Activated CD8-positive, alpha-beta memory T cell treated with anti-CD3 and anti-CD28 coated beads for 48 hours (primary cell): Measurements from ENCODE around the gene CMTM7.

ENCODE experiments used
- DNase-seq, 3 experiments: peaks; one replicate each; pipeline ENCODE4 v3.0.0-alpha.2; 2020; ENCODE audit warnings: low read depth in 2 of 3, low spot score in 2 of 3

Gene CMTM7, protein sequence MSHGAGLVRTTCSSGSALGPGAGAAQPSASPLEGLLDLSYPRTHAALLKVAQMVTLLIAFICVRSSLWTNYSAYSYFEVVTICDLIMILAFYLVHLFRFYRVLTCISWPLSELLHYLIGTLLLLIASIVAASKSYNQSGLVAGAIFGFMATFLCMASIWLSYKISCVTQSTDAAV

GRCh38 chr3:32391643-32392535 lies at the start of gene CMTM7:
Gene CMTM7, plus strand, starts transcription at chr3:32391853. Its CDS starts 54 bp downstream, at chr3:32391907.
- peak in 1 of 3 experiments; percentile 25 for DNase-seq

GRCh38 chr3:32347343-32348125 lies 44.1 kb upstream of the CMTM7 start:
- no peak for DNase-seq

DNA sequence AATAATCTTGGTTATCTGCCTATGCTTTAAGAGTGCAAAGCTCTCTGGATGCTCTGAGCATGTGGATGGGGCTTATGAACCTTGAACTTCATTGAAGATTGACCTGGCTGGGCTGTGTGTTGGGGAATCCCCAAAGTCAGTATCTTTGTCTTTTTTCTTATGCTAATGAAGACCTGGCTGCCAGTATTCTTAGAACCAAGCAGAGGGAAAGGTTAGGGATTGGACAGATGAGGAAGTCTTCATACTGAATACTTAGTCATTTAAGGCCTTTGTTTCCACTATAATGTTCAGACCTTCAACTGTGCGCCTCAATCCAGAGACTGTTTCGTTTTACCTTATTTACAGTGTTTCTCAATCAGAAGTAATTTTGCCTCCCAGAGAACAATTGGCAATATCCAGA lies 42.5 kb upstream of the CMTM7 start:
- DNase-seq = no peak

GRCh38 chr3:32352563-32352962 lies 39.1 kb upstream of the CMTM7 start:
- DNase-seq = no peak

DNA sequence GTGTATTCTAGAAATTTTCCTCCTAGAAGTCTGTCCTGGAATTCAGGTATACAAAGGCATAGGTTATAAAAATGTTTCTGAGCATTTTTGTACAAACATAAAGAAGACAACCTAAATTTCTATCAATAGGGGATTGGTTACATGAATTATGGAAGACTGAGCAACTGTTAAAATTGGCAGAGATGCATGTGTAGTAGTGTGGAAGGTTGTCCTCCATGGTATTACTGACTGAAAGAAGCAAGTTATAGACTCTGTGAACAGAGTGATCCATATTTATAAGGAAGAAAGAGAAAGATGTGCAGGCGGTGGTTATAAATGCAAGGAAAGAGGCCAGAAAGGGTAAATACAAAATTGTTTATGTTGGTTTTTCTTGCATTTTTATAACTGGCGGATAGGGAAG lies 38.3 kb upstream of the CMTM7 start:
- no peak for DNase-seq

DNA sequence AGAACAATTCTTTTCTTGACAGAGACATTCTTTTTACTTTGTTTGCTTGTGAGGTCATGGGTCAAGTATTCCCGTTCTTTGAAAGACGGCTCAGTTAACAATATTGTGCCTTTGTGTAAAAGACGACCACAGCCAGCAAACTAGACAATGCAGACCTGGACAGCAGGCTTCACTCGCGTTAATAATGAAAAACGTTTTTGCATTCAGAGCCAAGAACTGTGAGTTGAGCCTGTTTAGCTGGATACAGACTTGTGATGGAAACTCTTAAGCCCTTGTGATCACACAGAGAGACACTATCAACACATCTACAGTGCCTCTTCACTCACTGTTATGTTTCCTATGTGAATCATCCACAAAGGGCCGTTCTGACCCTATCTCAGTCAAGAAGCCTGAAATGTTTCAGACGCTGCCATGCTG lies 37.3 kb upstream of the CMTM7 start:
- DNase-seq = no peak

GRCh38 chr3:32355751-32356291 lies 35.8 kb upstream of the CMTM7 start:
- DNase-seq = no peak

- no peak for DNase-seq
These were observed 31.7 kb upstream of the CMTM7 start for GRCh38 chr3:32359766-32360492.

GRCh38 chr3:32360493-32360827 lies 31.2 kb upstream of the CMTM7 start:
- DNase-seq = no peak

GRCh38 chr3:32366638-32367397 lies 24.8 kb upstream of the CMTM7 start:
- no peak for DNase-seq

GRCh38 chr3:32367442-32367841 lies 24.2 kb upstream of the CMTM7 start:
- no peak for DNase-seq

GRCh38 chr3:32371461-32372212 lies 20.0 kb upstream of the CMTM7 start:
- DNase-seq = no peak

GRCh38 chr3:32372213-32372490 lies 19.5 kb upstream of the CMTM7 start:
- no peak for DNase-seq

DNA sequence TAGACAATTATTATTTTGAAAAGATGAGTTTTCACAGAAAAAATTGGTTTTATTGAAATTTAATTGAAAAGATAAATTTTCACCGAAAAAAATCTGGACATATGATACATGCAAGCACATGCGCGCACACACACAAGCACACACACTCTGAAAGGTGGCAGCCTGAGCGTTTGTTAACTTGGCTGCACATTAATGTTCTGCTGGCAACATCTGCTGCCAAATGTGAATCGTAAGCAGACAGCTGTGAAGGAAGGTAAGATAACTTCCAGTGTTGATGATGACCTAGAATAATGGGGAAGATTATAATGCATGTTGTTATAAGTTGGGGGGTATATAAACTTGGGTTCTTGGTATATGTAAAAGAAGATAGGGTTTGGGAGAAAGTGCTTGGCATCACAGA lies 18.4 kb upstream of the CMTM7 start:
- no peak for DNase-seq

- DNase-seq = no peak
These were observed 17.8 kb upstream of the CMTM7 start for GRCh38 chr3:32373844-32374243.

DNA sequence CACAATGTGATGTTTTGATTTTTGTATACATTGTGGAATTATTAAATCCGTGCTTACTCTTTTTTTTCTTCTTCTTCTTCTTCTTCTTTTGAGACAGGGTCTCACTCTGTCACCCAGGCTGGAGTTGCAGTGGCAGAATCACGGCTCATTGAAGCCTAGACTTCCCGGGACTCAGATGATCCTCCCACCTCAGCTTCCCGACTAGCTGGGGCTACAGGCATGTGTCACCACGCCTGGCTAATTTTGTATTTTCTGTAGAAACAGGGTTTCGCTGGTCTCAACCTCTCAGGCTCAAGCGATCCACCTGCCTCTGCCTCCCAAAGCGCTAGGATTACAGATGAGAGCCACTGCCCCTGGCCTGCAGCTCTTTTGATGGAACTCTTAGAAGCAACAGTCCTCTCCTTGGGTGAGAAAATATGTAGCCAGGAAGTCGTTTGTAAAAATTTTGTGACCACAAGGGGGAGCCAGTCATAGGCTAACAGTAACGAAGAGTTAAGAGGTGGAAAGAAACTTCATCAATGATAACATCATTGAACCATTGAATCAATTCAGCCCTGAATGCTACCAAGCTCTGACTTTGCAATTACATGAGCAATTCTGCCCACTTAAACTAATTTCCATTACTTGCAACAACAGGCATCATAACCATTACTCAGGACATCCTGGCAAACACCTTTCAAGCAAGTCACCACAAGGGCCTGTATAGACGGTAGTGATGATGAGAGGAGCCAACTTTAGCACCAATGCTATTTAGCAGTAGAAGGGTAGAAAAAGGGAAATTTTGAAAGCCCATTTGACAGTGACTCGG lies 16.7 kb upstream of the CMTM7 start:
- DNase-seq = peak in 2 of 3 experiments; percentile 23 to 49

- no peak for DNase-seq
These were observed 16.1 kb upstream of the CMTM7 start for GRCh38 chr3:32375596-32375930.

- DNase-seq = no peak
These were observed 15.5 kb upstream of the CMTM7 start for GRCh38 chr3:32376115-32376514.
